CD14-positive monocyte (primary cell): ENCODE data around the gene UBL3. TPM values are rescaled to one million over a fixed set of nuclear protein-coding genes. Genes with fewer than 3 reads are reported as not detected.

ENCODE experiments used
- DNase-seq, 3 donors: peaks; one replicate each; pipeline ENCODE4 v3.0.0-alpha.2; 2011 to 2022
- H2AFZ ChIP-seq: 2 replicates; pipeline ENCODE4 v1.6.0; 2012; ENCODE audit warnings: mild to moderate bottlenecking, low read depth, low read length, inconsistent platforms; ENCODE audit not compliant: insufficient read depth, poor library complexity, severe bottlenecking
- H3K27ac ChIP-seq, 2 donors: 1 replicate in 1 of 2; 2 replicates in 1 of 2; pipeline ENCODE4 v1.5.1; 2012 to 2013; ENCODE audit warnings: low read length in 2 of 2, control low read depth in 1 of 2, inconsistent platforms in 1 of 2, low read depth in 1 of 2, mild to moderate bottlenecking in 1 of 2
- H3K27me3 ChIP-seq, 2 donors: one replicate each; pipeline versions ENCODE4 v1.6.0 to v1.6.1; 2011 to 2013; ENCODE audit warnings: low read length in 2 of 2; ENCODE audit not compliant: control insufficient read depth in 2 of 2, insufficient read depth in 2 of 2
- H3K36me3 ChIP-seq, 2 donors: replicated peaks in 1 of 2; 1 replicate in 1 of 2; 2 replicates in 1 of 2; pipeline versions ENCODE4 v1.5.1 to v1.6.1; 2012 to 2013; ENCODE audit warnings: low read length in 2 of 2, control low read depth in 1 of 2, inconsistent platforms in 1 of 2, mild to moderate bottlenecking in 1 of 2; ENCODE audit not compliant: insufficient read depth in 2 of 2, control insufficient read depth in 1 of 2
- H3K4me1 ChIP-seq, 2 donors: 1 replicate in 1 of 2; 2 replicates in 1 of 2; pipeline versions ENCODE4 v1.5.1 to v1.6.1; 2012 to 2013; ENCODE audit warnings: low read length in 2 of 2, control low read depth in 1 of 2, inconsistent platforms in 1 of 2, mild to moderate bottlenecking in 1 of 2, moderate library complexity in 1 of 2; ENCODE audit not compliant: insufficient read depth in 2 of 2, control insufficient read depth in 1 of 2
- H3K4me2 ChIP-seq: replicated peaks from 2 replicates; pipeline ENCODE3; 2012; ENCODE audit warnings: low read length, moderate library complexity, mild to moderate bottlenecking; ENCODE audit not compliant: poor library complexity, severe bottlenecking; ENCODE audit errors: extremely low read depth
- H3K4me3 ChIP-seq, 3 experiments: fragments of 200-600 bp in 1 of 3; sonication (generic) in 1 of 3; replicated peaks in 1 of 3; 1 replicate in 2 of 3; 2 replicates in 1 of 3; pipeline ENCODE4 v1.5.1; 2011 to 2013; ENCODE audit warnings: low read length in 3 of 3, mild to moderate bottlenecking in 3 of 3, control low read depth in 2 of 3, low read depth in 2 of 3, inconsistent platforms in 1 of 3, moderate library complexity in 1 of 3
- H3K79me2 ChIP-seq: 2 replicates; pipeline ENCODE4 v1.6.0; 2012; ENCODE audit warnings: mild to moderate bottlenecking, control low read depth, inconsistent platforms, low read length, moderate library complexity; ENCODE audit not compliant: insufficient read depth
- H3K9ac ChIP-seq: 2 replicates; pipeline ENCODE4 v1.6.0; 2017; ENCODE audit warnings: low read length, mild to moderate bottlenecking; ENCODE audit not compliant: insufficient read depth, poor library complexity, severe bottlenecking
- H3K9me3 ChIP-seq, 2 donors: replicated peaks in 1 of 2; 1 replicate in 1 of 2; 2 replicates in 1 of 2; pipeline versions ENCODE4 v1.5.1 to v1.6.1; 2012 to 2013; ENCODE audit warnings: low read length in 2 of 2, control low read depth in 1 of 2; ENCODE audit not compliant: control insufficient read depth in 1 of 2, insufficient read depth in 1 of 2
- H4K20me1 ChIP-seq: 2 replicates; pipeline ENCODE4 v1.6.0; 2012; ENCODE audit warnings: mild to moderate bottlenecking, low read length, control low read depth, moderate library complexity; ENCODE audit not compliant: insufficient read depth
- H3K27ac Mint-ChIP-seq, 7 donors: one replicate each; pipeline ENCODE4 v1.8.0; 2020; ENCODE audit warnings: mild to moderate bottlenecking in 7 of 7, mixed read lengths in 7 of 7, moderate library complexity in 6 of 7, inconsistent platforms in 2 of 7
- H3K27me3 Mint-ChIP-seq, 3 donors: one replicate each; pipeline ENCODE4 v1.8.0; 2021 to 2022; ENCODE audit warnings: low read depth in 3 of 3, mild to moderate bottlenecking in 3 of 3, mixed read lengths in 3 of 3, moderate library complexity in 3 of 3, inconsistent platforms in 1 of 3
- H3K36me3 Mint-ChIP-seq, 2 donors: one replicate each; pipeline ENCODE4 v1.8.0; 2020; ENCODE audit warnings: mixed read lengths in 2 of 2, inconsistent platforms in 1 of 2, mild to moderate bottlenecking in 1 of 2
- H3K4me1 Mint-ChIP-seq: one replicate; pipeline ENCODE4 v1.8.0; 2020; ENCODE audit warnings: mild to moderate bottlenecking, mixed read lengths
- H3K4me3 Mint-ChIP-seq, 2 donors: one replicate each; pipeline ENCODE4 v1.8.0; 2020; ENCODE audit warnings: mild to moderate bottlenecking in 2 of 2, mixed read lengths in 2 of 2, moderate library complexity in 1 of 2
- H3K9me3 Mint-ChIP-seq, 7 donors: one replicate each; pipeline ENCODE4 v1.8.0; 2020 to 2022; ENCODE audit warnings: mixed read lengths in 7 of 7, mild to moderate bottlenecking in 6 of 7, moderate library complexity in 6 of 7, inconsistent platforms in 2 of 7
- CTCF ChIP-seq: fragments of 200-600 bp; IDR thresholded peaks from one replicate; pipeline ENCODE4 v1.8.0; 2022; ENCODE audit warnings: antibody characterized with exemption, mild to moderate bottlenecking
- WGBS: methylation state at CpG from one replicate; pipeline ENCODE4 v1.1.5; 2013; ENCODE audit warnings: missing lambda C conversion rate; ENCODE audit not compliant: insufficient coverage; 5-methylcytosine and 5-hydroxymethylcytosine counted together
- intact Hi-C, 2 donors: fragments of 100-400 bp; cut with micrococcal nuclease; formaldehyde crosslinking; loops; one replicate each; pipeline versions ENCODE4 v1.15.0 to v1.15.1; 2023
- polyA plus RNA-seq, 3 donors: library from polyadenylated mRNA; depleted of rRNA in 1 of 3; unstranded in 2 of 3; stranded (reverse) in 1 of 3; fragments of 300-500 nt in 2 of 3; fragments of >200 nt in 1 of 3; fragmentation: Illumina TruSeq in 2 of 3; gene quantifications; 1 replicate in 2 of 3; 2 replicates in 1 of 3; pipeline ENCODE4 v1.2.3, GENCODE V29; 2012 to 2021

UBL3 gene
- polyA plus RNA-seq, 3 donors: 13.0 to 32.3 (median 28.2) TPM

GRCh38 chr13:29882076-29882475 lies 31.7 kb upstream of the UBL3 start:
- Histone ChIP-seq H3K36me3 (no peaks in the 10 kb centered on the region), H3K9me3 (no peaks in the 10 kb centered on the region)
- no peak overlapping the region for H3K27ac Mint-ChIP-seq

DNA sequence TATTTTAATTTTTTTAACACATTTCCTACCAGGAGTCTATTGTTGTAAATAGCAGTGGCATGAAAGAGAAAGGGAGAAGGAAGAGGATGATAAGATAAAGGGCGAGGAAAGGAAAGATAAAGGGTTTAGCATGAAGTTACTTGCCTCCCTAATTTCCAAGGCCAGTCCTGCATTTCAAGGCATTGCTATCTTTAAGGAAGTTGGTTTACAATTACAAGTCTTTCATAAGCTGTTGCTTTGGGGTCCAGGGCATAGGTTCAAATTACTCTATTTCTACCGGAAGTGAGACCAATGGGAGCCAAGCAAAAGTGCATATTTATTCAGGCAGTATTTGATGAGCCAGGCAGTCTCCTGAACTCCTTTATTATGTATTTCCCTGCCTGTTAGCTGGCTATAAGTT lies 27.7 kb upstream of the UBL3 start:
- Histone ChIP-seq H3K79me2 (no peaks in the 10 kb centered on the region), H3K36me3 (no peaks in the 10 kb centered on the region), H3K9me3 (no peaks in the 10 kb centered on the region), H3K27me3 (peaks cover 0 to 13% of the 10 kb centered on the region in 2 donors), H3K4me1 (no peaks in the 10 kb centered on the region), H3K4me2 (no peak overlapping the region), H2AFZ (no peak overlapping the region), H3K4me3 (no peak overlapping the region), H3K27ac (no peak overlapping the region), H3K9ac (no peak overlapping the region), H4K20me1 (no peaks in the 10 kb centered on the region)
- intact Hi-C loops: no loop called here
- Mint-ChIP-seq H3K4me1 (no peaks in the 10 kb centered on the region), H3K27me3 (peaks cover 0 to 12% (median 3%) of the 10 kb centered on the region in 3 donors), H3K27ac (no peak overlapping the region), H3K4me3 (no peak overlapping the region), H3K36me3 (no peaks in the 10 kb centered on the region), H3K9me3 (no peaks in the 10 kb centered on the region)
- no peak for TF ChIP-seq CTCF
- WGBS: 100% methylated on average over 1 of the region's 2 CpGs
- DNase-seq: no peak

More at GRCh38 chr13:29882076-29882475, 31.7 kb upstream of the UBL3 start:
- Histone ChIP-seq H3K27me3 (peaks cover 0 to 2% of the 10 kb centered on the region in 2 donors), H3K9ac (no peak overlapping the region), H2AFZ (no peak overlapping the region), H3K4me1 (no peaks in the 10 kb centered on the region), H3K79me2 (no peaks in the 10 kb centered on the region), H3K4me2 (no peak overlapping the region), H3K27ac (no peak overlapping the region), H3K4me3 (no peak overlapping the region), H4K20me1 (no peaks in the 10 kb centered on the region)
- Mint-ChIP-seq H3K36me3 (no peaks in the 10 kb centered on the region), H3K4me3 (no peak overlapping the region), H3K9me3 (no peaks in the 10 kb centered on the region), H3K4me1 (no peaks in the 10 kb centered on the region), H3K27me3 (peaks cover 0 to 6% (median 0%) of the 10 kb centered on the region in 3 donors)
- no peak for TF ChIP-seq CTCF
- DNase-seq: no peak
- intact Hi-C loops: no loop called here
- 67% methylated on average over 1 of the region's 1 CpG for WGBS
